MG63 (cell line): Measurements from ENCODE around the gene PTPA. TPM values are rescaled to one million over a fixed set of nuclear protein-coding genes. Genes with fewer than 3 reads are reported as not detected.
A peak's percentile ranks its signal among the peaks of the same experiment; 100 is the strongest.
"Not testable (repeated sequence)": the region's sequence is repeated elsewhere in the genome, so short reads cannot be mapped to it uniquely, and the experiment has no call there.

ENCODE experiments used
- DNase-seq: peaks from one replicate; pipeline ENCODE4 v3.0.0-alpha.2; 2020
- H3K27me3 ChIP-seq: fragments of 250-450 bp; sonication (Bioruptor Pico); 2 replicates; pipeline ENCODE4 v1.5.1; 2020; ENCODE audit warnings: mild to moderate bottlenecking, moderate library complexity
- H3K36me3 ChIP-seq: fragments of 250-450 bp; sonication (Bioruptor Pico); 2 replicates; pipeline ENCODE4 v1.5.1; 2020; ENCODE audit warnings: mild to moderate bottlenecking, moderate library complexity
- H3K4me3 ChIP-seq: fragments of 250-450 bp; sonication (Bioruptor Pico); 2 replicates; pipeline ENCODE4 v1.5.1; 2020; ENCODE audit warnings: mild to moderate bottlenecking, moderate library complexity
- H3K9me3 ChIP-seq: fragments of 250-450 bp; sonication (Bioruptor Pico); 2 replicates; pipeline ENCODE4 v1.5.1; 2020; ENCODE audit warnings: mild to moderate bottlenecking, moderate library complexity
- total RNA-seq: library from RNA; depleted of rRNA; stranded (reverse); fragments of >200 nt; shearing (Covaris generic); gene quantifications from 2 replicates; pipeline ENCODE4 v1.2.3, GENCODE V29; 2014; ENCODE audit warnings: low replicate concordance

Gene PTPA
- total RNA-seq, 1 experiment from 2014 or later = 127 TPM

DNA sequence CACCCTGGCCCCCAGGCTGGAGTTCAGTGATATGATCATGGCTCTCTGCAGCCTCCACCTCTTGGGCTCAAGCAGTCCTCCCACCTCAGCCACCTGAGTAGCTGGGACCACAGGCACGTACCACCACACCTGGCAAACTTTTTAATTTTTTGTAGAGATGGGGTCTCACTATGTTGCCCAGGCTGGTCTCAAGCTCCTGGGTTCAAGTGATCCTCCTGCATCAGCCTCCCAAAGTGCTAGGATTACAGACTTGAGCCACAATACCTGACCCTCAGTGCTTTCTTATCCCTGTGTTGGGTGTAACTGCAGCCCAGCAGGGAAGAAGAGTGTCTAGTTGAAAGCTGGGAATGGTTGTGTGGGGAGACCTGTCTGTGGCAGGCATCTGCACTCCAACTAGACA, 10.9 kb downstream of the PTPA start:
- H3K27me3 ChIP-seq = no peaks in the 10 kb centered on the region
- peaks cover 26% of the 10 kb centered on the region for H3K36me3 ChIP-seq
- no peaks in the 10 kb centered on the region for H3K9me3 ChIP-seq
- DNase-seq = no peak
- H3K4me3 ChIP-seq = no peak overlapping the region

- H3K36me3 ChIP-seq = peaks cover 34% of the 10 kb centered on the region
- not testable (repeated sequence) for H3K27me3 ChIP-seq, H3K4me3 ChIP-seq, H3K9me3 ChIP-seq, DNase-seq
Observed at GRCh38 chr9:129122976-129123375, 11.8 kb downstream of the PTPA start.

- DNase-seq = no peak
- Histone ChIP-seq H3K4me3 (no peak overlapping the region), H3K9me3 (no peaks in the 10 kb centered on the region), H3K36me3 (peaks cover 39% of the 10 kb centered on the region), H3K27me3 (no peaks in the 10 kb centered on the region)
Observed at GRCh38 chr9:129124506-129125069, 13.4 kb downstream of the PTPA start.

DNA sequence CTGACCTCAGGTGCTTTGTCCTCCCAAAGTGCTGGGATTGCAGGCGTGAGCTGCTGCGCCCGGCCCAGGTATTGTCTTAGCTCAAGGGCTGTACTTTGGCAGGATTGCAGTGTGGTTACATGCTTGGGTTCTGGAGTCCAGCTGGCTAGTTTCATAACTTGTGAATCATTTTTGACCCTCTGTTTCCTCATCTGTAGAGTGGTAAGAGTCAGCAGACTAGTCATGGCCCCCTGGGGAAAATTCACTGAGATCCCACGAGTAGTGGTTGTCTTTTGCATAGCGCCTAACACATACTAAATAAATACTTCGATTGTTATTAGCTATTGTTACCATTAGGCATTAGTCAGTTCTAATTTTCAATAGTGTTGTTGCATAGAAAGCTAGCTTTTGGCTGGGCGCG, 14.3 kb downstream of the PTPA start:
- H3K4me3 ChIP-seq = no peak overlapping the region
- no peaks in the 10 kb centered on the region for H3K27me3 ChIP-seq
- DNase-seq = peak; percentile 92
- peaks cover 39% of the 10 kb centered on the region for H3K36me3 ChIP-seq
- H3K9me3 ChIP-seq = no peaks in the 10 kb centered on the region

- Histone ChIP-seq H3K36me3 (peaks cover 47% of the 10 kb centered on the region), H3K9me3 (no peaks in the 10 kb centered on the region), H3K4me3 (no peak overlapping the region), H3K27me3 (no peaks in the 10 kb centered on the region)
- DNase-seq = no peak
Observed at GRCh38 chr9:129126749-129127618, 15.8 kb downstream of the PTPA start.

- DNase-seq = no peak
- H3K27me3 ChIP-seq = no peaks in the 10 kb centered on the region
- H3K36me3 ChIP-seq = peaks cover 41% of the 10 kb centered on the region
Observed at GRCh38 chr9:129128689-129129088, 17.5 kb downstream of the PTPA start.

DNA sequence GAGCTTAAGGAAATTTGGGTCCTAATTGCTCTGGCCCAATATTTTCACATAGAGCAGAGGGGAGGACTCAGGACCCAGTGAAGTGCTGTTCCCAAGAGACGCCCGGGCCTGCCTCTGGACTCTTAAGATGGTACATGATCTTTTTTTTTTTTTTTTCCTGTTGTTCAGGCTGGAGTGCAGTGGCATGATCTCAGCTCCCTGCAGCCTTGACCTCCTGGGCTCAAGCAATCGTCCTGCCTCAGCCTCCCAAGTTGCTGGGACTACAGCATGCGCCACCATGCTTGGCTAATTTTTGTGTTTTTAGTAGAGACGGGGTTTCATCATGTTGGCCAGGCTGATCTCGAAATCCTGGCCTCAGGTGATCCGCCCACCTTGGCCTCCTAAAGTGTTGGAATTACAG, 19.1 kb downstream of the PTPA start:
- H3K36me3 ChIP-seq = peaks cover 32% of the 10 kb centered on the region
- not testable (repeated sequence) for H3K4me3 ChIP-seq, H3K9me3 ChIP-seq, DNase-seq, H3K27me3 ChIP-seq

More at GRCh38 chr9:129128689-129129088, 17.5 kb downstream of the PTPA start:
- no peaks in the 10 kb centered on the region for H3K9me3 ChIP-seq
- H3K4me3 ChIP-seq = no peak overlapping the region

DNA sequence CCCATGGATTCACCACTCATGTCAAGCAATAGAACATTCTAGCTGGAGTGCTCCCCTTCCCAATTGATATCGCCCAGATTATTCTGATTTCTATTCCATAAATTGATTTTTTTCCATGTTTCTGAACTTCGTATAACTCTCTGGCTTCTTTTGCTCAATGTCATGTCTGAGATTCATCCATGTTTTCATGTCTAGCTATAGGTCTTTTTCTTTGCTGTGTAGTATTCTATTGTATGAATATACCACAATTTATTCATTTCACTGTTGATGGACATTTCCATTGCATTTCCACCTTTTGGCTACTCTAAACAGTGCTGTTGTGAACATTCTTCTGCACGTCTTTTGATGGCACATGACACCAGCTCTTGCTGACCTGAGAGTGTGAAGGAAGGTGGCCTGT, 19.6 kb downstream of the PTPA start:
- peaks cover 32% of the 10 kb centered on the region for H3K36me3 ChIP-seq

GRCh38 chr9:129131300-129132145, 20.3 kb downstream of the PTPA start:
- H3K4me3 ChIP-seq = no peak overlapping the region
- no peaks in the 10 kb centered on the region for H3K27me3 ChIP-seq
- no peaks in the 10 kb centered on the region for H3K9me3 ChIP-seq
- DNase-seq = peak; percentile 62
- peaks cover 32% of the 10 kb centered on the region for H3K36me3 ChIP-seq

More for the DNA sequence above, 19.6 kb downstream of the PTPA start:
- H3K27me3 ChIP-seq = no peaks in the 10 kb centered on the region
- DNase-seq = no peak
- no peaks in the 10 kb centered on the region for H3K9me3 ChIP-seq
- no peak overlapping the region for H3K4me3 ChIP-seq

GRCh38 chr9:129133082-129133481, 21.9 kb downstream of the PTPA start:
- no peaks in the 10 kb centered on the region for H3K27me3 ChIP-seq
- H3K9me3 ChIP-seq = no peaks in the 10 kb centered on the region
- H3K4me3 ChIP-seq = no peak overlapping the region
- DNase-seq = no peak
- H3K36me3 ChIP-seq = peaks cover 25% of the 10 kb centered on the region

GRCh38 chr9:129135476-129135875, 24.3 kb downstream of the PTPA start:
- no peaks in the 10 kb centered on the region for H3K9me3 ChIP-seq
- DNase-seq = no peak
- no peak overlapping the region for H3K4me3 ChIP-seq
- H3K27me3 ChIP-seq = no peaks in the 10 kb centered on the region
- H3K36me3 ChIP-seq = peaks cover 28% of the 10 kb centered on the region

DNA sequence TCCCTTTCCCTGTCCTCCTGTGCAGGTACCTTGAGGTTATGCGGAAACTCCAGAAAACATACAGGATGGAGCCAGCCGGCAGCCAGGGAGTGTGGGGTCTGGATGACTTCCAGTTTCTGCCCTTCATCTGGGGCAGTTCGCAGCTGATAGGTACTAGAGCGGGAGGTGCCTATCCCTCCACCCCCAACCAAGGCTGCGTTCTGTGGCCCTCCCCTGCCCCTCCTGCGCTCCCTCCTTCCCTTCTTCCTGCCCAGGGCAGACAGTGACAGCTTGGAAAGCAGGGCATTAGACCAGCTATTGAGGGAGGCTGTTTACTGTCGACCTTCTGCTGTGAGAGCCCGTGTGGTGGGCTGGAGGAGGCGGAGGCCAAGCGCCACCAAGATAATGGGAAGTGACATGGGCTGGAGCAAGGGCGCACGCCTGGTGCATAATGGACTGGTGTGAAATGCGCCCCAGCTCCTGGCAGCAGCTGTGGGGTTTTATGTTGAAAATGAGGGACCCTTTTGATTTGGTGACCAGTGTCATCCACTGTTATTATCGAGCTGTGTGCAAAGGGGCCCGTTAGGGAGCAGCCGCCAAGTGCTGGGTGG, 25.3 kb downstream of the PTPA start:
- H3K9me3 ChIP-seq = no peaks in the 10 kb centered on the region
- H3K36me3 ChIP-seq = peaks cover 22% of the 10 kb centered on the region
- no peak overlapping the region for H3K4me3 ChIP-seq
- no peak for DNase-seq
- H3K27me3 ChIP-seq = no peaks in the 10 kb centered on the region

DNA sequence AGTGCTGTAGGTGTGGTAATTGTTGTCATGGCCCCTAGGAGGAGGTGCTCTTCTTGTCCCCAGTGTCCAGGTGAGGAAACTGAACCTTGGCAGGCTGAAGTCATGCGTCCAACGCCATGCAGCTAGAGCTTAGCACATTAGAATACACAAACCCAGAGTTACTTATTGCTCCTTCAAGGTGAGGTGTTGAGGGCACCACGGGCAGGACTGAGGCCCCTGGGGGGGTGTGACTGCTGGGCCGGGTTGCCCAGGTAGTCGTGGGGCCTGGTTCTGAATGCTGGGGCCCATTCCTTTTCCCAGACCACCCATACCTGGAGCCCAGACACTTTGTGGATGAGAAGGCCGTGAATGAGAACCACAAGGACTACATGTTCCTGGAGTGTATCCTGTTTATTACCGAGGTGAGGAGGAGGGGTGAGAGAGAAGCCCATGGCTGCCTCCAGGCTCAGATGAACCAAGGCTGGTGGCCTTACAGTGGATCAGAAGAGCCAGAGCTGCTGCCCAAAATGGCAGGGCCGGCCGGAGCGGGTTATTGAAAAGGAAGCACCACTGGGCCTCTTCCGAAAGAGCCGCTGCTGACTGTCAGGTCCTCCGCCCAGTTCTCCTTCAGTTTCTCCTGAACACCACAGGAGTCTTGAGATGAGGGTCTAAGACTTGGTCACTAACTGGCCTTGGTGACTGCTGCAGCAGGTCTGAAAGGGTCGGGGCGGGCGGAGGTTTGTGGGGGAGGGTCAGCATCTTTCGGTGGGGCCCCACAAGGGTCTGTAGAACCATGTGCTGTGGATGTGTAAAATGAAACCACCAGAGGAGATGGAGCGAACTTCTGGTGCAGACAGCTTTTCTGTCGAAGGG, 26.3 kb downstream of the PTPA start:
- DNase-seq = no peak
- Histone ChIP-seq H3K4me3 (no peak overlapping the region), H3K27me3 (no peaks in the 10 kb centered on the region), H3K9me3 (no peaks in the 10 kb centered on the region), H3K36me3 (peaks cover 19% of the 10 kb centered on the region)

- Histone ChIP-seq H3K27me3 (no peaks in the 10 kb centered on the region), H3K36me3 (peaks cover 24% of the 10 kb centered on the region), H3K4me3 (no peak overlapping the region), H3K9me3 (no peaks in the 10 kb centered on the region)
- DNase-seq = no peak
Observed at GRCh38 chr9:129138144-129138462, 26.9 kb downstream of the PTPA start.

GRCh38 chr9:129138476-129139232, 27.4 kb downstream of the PTPA start:
- peaks cover 30% of the 10 kb centered on the region for H3K36me3 ChIP-seq
- H3K27me3 ChIP-seq = no peaks in the 10 kb centered on the region
- no peaks in the 10 kb centered on the region for H3K9me3 ChIP-seq
- H3K4me3 ChIP-seq = no peak overlapping the region
- peak; percentile 69 for DNase-seq
